Astrocyte (in vitro differentiated cells and primary cell): ENCODE measurements around the gene SLC35A2.

ENCODE experiments used
- EZH2 ChIP-seq: IDR thresholded peaks from 2 replicates; pipeline ENCODE4 v1.6.1; 2012; ENCODE audit warnings: mild to moderate bottlenecking, low read length, inconsistent platforms; ENCODE audit not compliant: insufficient read depth
- TF ChIP-seq, protein P1 (sequence below): IDR thresholded peaks from 2 replicates; pipeline ENCODE4 v1.5.1; 2011; ENCODE audit warnings: low read depth, mild to moderate bottlenecking, inconsistent platforms, low read length, moderate library complexity; ENCODE audit not compliant: insufficient read depth

DNA sequence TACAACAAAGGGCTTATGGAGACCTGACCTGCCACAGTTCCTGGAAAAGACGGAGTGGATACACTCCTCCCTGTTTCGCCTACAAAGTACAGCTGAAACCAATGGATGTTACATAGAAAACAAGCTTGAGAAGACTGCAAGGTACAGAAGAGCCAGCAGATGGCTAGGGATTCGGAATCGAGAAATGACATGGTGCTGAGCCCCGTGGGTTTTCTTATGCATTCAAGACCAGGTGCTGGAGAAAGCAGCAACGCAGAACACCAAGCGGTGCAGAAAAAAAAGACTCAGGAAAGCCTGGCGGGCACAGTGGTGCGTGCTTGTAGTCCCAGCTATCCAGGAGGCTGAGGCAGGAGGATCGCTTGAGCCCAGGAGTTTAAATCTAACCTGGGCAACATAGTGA lies 27.7 kb downstream of the SLC35A2 start:
- TF ChIP-seq, protein P1, sequence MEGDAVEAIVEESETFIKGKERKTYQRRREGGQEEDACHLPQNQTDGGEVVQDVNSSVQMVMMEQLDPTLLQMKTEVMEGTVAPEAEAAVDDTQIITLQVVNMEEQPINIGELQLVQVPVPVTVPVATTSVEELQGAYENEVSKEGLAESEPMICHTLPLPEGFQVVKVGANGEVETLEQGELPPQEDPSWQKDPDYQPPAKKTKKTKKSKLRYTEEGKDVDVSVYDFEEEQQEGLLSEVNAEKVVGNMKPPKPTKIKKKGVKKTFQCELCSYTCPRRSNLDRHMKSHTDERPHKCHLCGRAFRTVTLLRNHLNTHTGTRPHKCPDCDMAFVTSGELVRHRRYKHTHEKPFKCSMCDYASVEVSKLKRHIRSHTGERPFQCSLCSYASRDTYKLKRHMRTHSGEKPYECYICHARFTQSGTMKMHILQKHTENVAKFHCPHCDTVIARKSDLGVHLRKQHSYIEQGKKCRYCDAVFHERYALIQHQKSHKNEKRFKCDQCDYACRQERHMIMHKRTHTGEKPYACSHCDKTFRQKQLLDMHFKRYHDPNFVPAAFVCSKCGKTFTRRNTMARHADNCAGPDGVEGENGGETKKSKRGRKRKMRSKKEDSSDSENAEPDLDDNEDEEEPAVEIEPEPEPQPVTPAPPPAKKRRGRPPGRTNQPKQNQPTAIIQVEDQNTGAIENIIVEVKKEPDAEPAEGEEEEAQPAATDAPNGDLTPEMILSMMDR = no peak
- no peak for TF ChIP-seq EZH2
